Measurements from ENCODE around the gene LPAR2. TPM values are rescaled to one million over a fixed set of nuclear protein-coding genes. Genes with fewer than 3 reads are reported as not detected.

Gene LPAR2
- polyA plus RNA-seq, 1 of the 3 experiments (the other 2 are of a cell fraction) = 4.5 TPM

DNA sequence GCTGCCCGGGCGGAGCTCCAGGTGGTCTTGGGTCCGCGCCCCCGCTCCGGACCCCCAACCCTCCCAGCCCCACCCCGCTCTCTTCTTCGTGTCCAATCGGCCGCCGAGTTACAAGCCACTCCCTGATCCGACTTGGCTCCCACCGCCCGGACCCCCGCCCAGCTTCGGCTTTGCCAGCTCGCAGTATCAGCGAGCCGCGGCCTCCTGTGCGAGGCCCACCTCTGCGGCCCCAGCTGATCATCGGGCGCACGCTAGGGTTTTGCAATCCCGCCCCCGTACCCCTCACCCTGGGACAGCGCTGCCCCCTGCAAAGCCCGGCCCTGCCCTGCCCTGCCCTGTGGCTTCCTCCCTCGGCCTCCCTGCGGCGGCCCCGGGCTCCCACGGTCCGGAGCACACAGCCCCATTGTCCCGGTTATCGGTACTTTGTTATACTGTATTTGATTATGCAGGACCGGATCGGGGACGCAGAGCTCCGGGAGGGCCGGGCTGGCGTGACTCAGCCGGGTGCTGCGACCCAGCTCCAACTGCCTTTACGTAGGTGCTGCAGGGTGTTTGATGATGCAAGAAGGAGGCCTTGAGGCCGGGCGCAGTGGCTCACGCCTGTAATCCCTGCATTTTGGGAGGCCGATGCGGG lies 598 bp upstream of the LPAR2 start:
- H3K9me2 ChIP-seq = no peaks in the 10 kb centered on the region
- ChIA-PET POLR2A (interaction anchor here (0.7 to 1.3 kb wide), 2 partner anchors 76 to 237 kb away, joined by 3 to 4 read pairs; partner anchors contain the start of gene ZNF253), CTCF (interaction anchor here (0.7 to 6.1 kb wide), 8 partner anchors 8 to 97 kb away, joined by 3 to 28 read pairs (median 4); partner anchors contain the start of gene GMIP)
- H3K36me3 ChIP-seq (replicated peaks in 1 of 2; ENCODE audit: control insufficient read depth in 1 of 2, insufficient read depth in 2 of 2, low read length in 1 of 2) = peaks cover 0 to 6% of the 10 kb centered on the region in 2 experiments
- H3K27me3 ChIP-seq (ENCODE audit: insufficient read depth) = no peaks in the 10 kb centered on the region
- no peaks in the 10 kb centered on the region for H4K20me1 ChIP-seq (ENCODE audit: insufficient read depth)
- H3K9me3 ChIP-seq = no peaks in the 10 kb centered on the region
- no peaks in the 10 kb centered on the region for H3K79me2 ChIP-seq (ENCODE audit: insufficient read depth)
- DNase-seq = peak; percentile 95
- H3K27ac ChIP-seq (ENCODE audit: low read depth in 2 of 2, low read length in 1 of 2) = peak overlapping the region in 1 of 2 experiments; percentile 65; a peak in 1 of 4 replicates
- no peak overlapping the region for H3K9ac ChIP-seq
- 49% methylated on average over 39 of the region's 51 CpGs for WGBS (ENCODE audit: low lambda C conversion rate)
- peak overlapping the region in 1 of 2 experiments; percentile 56; a peak in 2 of 4 replicates for H3K4me3 ChIP-seq (ENCODE audit: low read depth in 2 of 2, low read length in 1 of 2)
- H2AFZ ChIP-seq (ENCODE audit: low read depth) = no peak overlapping the region
- no peaks in the 10 kb centered on the region for H3F3A ChIP-seq (replicated peaks; ENCODE audit: insufficient read depth)
- peaks cover 0 to 13% of the 10 kb centered on the region in 2 experiments; a peak in 1 of 4 replicates for H3K4me1 ChIP-seq (ENCODE audit: control insufficient read depth in 1 of 2, insufficient read depth in 2 of 2, low read depth in 1 of 2, low read length in 1 of 2)
- H3K4me2 ChIP-seq = peak overlapping the region; percentile 47; the same call in 1 of the 2 replicates
- TF ChIP-seq, protein P1, sequence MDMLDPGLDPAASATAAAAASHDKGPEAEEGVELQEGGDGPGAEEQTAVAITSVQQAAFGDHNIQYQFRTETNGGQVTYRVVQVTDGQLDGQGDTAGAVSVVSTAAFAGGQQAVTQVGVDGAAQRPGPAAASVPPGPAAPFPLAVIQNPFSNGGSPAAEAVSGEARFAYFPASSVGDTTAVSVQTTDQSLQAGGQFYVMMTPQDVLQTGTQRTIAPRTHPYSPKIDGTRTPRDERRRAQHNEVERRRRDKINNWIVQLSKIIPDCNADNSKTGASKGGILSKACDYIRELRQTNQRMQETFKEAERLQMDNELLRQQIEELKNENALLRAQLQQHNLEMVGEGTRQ (IDR thresholded peaks at IDR 0.05; ENCODE audit: borderline replicate concordance, low read depth, low read length) = no peak
- no peak for TF ChIP-seq JUND (IDR thresholded peaks at IDR 0.05)
- no peak for TF ChIP-seq TCF12 (IDR thresholded peaks at IDR 0.05)
- TF ChIP-seq TEAD4 (IDR thresholded peaks at IDR 0.05; ENCODE audit: borderline replicate concordance, insufficient read depth) = no peak
- no peak for TF ChIP-seq ELF1 (IDR thresholded peaks at IDR 0.05)
- no peak for TF ChIP-seq RAD21 (IDR thresholded peaks at IDR 0.05; ENCODE audit: low read length)
- no peak for TF ChIP-seq RXRA (IDR thresholded peaks at IDR 0.05; ENCODE audit: borderline replicate concordance, low read depth)
- TF ChIP-seq MXI1 (IDR thresholded peaks at IDR 0.05; ENCODE audit: low read depth, low read length) = no peak
- no peak for TF ChIP-seq RFX5 (IDR thresholded peaks at IDR 0.05; ENCODE audit: low read length)
- TF ChIP-seq, protein P2, sequence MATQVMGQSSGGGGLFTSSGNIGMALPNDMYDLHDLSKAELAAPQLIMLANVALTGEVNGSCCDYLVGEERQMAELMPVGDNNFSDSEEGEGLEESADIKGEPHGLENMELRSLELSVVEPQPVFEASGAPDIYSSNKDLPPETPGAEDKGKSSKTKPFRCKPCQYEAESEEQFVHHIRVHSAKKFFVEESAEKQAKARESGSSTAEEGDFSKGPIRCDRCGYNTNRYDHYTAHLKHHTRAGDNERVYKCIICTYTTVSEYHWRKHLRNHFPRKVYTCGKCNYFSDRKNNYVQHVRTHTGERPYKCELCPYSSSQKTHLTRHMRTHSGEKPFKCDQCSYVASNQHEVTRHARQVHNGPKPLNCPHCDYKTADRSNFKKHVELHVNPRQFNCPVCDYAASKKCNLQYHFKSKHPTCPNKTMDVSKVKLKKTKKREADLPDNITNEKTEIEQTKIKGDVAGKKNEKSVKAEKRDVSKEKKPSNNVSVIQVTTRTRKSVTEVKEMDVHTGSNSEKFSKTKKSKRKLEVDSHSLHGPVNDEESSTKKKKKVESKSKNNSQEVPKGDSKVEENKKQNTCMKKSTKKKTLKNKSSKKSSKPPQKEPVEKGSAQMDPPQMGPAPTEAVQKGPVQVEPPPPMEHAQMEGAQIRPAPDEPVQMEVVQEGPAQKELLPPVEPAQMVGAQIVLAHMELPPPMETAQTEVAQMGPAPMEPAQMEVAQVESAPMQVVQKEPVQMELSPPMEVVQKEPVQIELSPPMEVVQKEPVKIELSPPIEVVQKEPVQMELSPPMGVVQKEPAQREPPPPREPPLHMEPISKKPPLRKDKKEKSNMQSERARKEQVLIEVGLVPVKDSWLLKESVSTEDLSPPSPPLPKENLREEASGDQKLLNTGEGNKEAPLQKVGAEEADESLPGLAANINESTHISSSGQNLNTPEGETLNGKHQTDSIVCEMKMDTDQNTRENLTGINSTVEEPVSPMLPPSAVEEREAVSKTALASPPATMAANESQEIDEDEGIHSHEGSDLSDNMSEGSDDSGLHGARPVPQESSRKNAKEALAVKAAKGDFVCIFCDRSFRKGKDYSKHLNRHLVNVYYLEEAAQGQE (IDR thresholded peaks at IDR 0.05; ENCODE audit: low read depth, low read length) = no peak
- TF ChIP-seq FOXM1 (IDR thresholded peaks at IDR 0.05; ENCODE audit: low read depth) = no peak
- TF ChIP-seq, protein P3, sequence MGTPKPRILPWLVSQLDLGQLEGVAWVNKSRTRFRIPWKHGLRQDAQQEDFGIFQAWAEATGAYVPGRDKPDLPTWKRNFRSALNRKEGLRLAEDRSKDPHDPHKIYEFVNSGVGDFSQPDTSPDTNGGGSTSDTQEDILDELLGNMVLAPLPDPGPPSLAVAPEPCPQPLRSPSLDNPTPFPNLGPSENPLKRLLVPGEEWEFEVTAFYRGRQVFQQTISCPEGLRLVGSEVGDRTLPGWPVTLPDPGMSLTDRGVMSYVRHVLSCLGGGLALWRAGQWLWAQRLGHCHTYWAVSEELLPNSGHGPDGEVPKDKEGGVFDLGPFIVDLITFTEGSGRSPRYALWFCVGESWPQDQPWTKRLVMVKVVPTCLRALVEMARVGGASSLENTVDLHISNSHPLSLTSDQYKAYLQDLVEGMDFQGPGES (IDR thresholded peaks at IDR 0.05; ENCODE audit: low read depth, low read length) = no peak
- no peak for TF ChIP-seq FOSL2 (IDR thresholded peaks at IDR 0.05; ENCODE audit: borderline replicate concordance, low read depth)
